Fibroblast of skin of back (primary cell): ENCODE measurements around the gene LRRC8E.

Experiments
- DNase-seq: peaks from one replicate; pipeline ENCODE4 v3.0.0-alpha.2; 2013

Gene LRRC8E

GRCh38 chr19:7932276-7932929 lies 44.1 kb downstream of the LRRC8E start:
- no peak for DNase-seq

GRCh38 chr19:7932930-7933300 lies 44.6 kb downstream of the LRRC8E start:
- no peak for DNase-seq

GRCh38 chr19:7933411-7933810 lies 45.1 kb downstream of the LRRC8E start:
- no peak for DNase-seq

DNA sequence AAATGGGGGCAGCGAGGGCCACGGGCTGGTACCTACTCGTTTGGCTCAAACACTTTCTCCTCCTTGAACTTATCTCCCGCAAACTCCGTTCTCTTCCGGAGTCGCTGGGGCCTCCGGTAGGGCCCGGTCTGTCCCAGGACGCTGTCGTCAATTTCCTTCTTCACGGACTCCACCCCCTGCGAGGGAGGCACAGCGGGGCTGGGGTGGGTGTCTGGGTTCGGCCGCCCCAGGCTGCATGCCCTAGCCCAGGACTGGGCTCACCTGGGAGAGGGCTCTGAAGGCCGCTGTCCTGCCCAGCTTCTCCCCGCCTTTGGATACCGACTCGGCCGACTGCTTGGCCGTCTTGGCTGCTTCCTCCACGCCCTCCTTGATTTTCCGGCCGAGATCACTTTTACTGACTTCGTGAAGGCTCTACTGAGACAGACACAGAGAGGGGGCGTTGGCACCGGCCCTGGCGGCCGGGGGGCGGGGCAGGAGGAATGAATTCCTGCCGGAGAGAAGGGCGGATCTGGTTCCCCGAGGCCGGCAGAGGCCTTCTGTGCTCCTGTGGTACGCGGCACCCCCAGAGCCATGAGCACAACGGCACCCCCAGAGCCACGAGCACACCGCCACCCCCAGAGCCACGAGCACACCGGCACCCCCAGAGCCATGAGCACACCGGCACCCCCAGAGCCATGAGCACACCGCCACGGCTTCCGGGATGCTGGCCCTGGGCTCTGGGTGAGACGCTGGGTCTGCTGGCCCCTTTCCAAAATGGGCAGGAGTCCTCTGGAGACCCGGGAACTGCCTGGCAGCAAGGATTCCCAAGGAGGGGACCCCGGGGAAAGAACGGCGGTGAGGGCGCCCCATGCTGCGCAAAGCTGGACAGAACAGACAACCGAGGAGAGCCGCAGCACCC lies 45.8 kb downstream of the LRRC8E start:
- DNase-seq = no peak

DNA sequence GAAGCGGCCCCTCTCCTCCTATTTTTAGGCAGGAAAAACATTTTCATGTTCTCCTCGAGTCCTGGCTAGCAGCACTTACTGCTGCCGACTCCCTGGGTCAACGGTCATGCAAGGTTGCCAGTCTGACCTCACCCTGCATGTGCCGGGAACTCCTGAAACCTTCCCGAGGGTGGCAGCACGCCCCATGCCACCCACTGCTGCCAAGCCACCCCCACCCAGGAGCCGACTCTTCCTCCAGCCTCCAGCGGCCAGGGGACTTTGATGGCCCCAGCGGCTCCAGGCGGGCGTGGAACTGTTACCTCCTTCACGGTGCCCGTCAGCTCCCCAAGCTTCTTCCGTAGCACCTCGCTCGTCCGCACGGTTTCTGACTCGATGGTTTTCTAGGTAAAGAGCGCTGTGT lies 46.5 kb downstream of the LRRC8E start:
- DNase-seq = no peak

DNA sequence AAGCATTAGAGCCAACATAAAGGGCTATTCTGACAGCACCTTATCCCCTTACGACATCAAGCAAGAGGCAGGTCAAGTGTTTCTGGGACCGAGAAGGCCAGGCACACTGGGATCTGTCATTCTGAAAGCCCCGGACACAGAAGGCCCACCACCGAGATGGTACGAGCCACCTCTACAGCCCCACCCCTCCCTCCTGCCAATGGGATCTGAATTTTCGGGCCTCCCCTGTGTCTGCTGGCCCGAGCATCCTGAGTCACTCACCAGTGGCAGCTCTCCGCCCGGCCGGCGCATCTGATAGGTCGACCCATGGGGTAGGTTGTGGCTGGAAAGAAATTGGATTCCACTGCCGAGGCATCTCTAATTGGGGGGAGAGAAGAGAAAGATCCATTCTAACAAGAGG lies 52.5 kb downstream of the LRRC8E start:
- DNase-seq = no peak

- no peak for DNase-seq
Observed at GRCh38 chr19:7941895-7942596, 53.7 kb downstream of the LRRC8E start.

DNA sequence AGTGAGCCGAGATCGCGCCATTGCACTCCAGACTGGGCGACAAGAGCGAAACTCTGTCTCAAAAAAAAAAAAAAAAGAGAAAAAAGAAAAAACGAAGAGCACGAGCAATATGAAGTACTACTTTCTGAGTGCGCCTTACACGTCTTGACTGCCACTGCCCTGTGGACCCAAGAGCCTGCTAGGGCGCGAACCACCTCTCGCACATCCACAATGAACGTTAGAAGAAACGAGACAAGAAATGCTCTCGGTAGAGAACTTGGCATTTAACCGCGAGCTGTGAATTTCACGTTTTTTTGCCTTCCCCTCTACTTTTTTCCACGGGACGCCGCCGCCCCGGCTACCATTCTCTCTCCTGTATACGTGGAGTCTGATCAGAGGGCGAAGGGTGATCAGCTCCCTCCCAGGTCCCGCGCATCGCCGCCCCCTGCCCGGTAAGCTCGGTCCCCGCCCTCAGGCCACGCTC lies 54.7 kb downstream of the LRRC8E start:
- no peak for DNase-seq

DNA sequence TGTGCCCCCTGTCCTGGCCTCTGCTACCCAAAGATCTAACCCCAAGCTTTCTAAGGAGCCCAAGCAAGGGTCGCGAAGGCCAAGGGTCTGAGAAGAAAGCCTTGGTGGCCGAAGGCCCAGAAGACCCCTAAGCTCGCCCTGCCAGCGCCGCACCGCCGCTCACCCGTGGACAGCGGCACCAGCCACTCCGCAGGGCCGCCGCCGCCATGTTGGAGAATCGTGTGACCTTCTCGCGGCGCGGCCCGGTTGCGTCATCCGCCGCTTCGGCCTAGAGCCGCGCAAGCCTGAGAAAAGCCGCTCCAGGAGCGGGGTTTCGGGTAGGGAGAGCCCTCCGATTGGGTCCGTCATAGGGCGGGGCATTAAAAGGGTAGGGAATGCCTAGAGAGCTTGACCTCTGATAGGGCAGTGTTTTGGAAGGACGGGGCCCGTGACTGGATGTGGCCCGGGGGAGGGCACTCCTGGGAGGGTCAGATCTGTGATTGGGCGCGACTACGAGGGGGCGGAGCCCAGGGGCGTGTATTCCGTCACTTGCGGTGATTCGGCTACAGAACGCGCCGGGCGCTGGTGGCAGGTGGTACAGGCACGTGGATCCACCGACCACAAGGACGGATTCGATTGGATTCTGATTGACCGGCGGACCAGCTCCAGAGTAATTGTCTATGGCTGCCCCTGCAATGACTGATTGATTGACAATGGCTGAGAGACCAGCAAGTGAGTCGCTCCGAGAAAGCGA lies 55.3 kb downstream of the LRRC8E start, which contains the start of gene TIMM44:
Gene TIMM44 (minus strand): TSS at position 223 of the 733 bp plus-strand sequence. CDS start 15 bp downstream, at position 208.
- peak; percentile 100 for DNase-seq

GRCh38 chr19:7944177-7944761 lies 56.0 kb downstream of the LRRC8E start:
- DNase-seq = peak; percentile 94

GRCh38 chr19:7947939-7948338 lies 59.6 kb downstream of the LRRC8E start:
- DNase-seq = no peak
